Stimulated activated CD8-positive, alpha-beta memory T cell treated with anti-CD3 and anti-CD28 coated beads, Interleukin-7, amount 100 ng/mL, for 24 hours (primary cell): ENCODE data around the gene CDH5.
A peak's percentile ranks its signal among the peaks of the same experiment; 100 is the strongest.

Experiments
- DNase-seq: peaks from one replicate; pipeline ENCODE4 v3.0.0-alpha.2; 2020; ENCODE audit warnings: low read depth

The CDH5 gene

DNA sequence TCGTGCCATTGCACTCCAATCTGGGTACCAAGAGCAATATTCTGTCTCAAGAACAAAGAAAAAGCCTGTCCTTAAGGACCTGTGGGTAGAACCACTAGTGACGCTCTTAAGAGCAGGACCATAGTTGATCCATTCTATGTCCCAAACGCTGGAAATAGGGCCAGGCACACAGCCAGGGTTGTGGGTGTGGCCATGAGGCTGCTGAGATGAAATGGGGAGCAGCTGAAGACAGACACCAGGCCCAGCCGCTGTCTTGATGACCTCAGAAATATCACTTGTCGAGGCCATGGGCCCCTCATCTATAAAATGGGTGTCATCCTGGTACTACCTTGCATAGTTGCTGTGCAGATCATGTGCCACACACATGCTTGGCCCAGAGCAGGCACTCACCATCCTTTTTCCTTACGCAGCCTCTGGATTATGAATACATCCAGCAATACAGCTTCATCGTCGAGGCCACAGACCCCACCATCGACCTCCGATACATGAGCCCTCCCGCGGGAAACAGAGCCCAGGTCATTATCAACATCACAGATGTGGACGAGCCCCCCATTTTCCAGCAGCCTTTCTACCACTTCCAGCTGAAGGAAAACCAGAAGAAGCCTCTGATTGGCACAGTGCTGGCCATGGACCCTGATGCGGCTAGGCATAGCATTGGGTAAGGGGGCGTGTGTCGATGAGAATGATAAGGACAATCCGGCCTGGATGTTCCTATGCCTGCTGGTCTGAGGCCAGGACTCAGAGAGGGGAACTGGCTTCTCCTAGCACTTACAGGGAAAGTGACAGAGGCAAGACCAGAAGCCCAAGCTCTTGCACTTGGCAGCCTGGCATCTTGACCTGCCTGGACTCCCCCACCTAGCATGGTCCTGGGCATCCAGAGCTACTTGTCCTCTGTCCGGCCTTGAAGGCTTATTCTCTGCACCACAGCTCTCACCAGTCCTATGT, 25.5 kb downstream of the CDH5 start:
- DNase-seq, result no peak

DNA sequence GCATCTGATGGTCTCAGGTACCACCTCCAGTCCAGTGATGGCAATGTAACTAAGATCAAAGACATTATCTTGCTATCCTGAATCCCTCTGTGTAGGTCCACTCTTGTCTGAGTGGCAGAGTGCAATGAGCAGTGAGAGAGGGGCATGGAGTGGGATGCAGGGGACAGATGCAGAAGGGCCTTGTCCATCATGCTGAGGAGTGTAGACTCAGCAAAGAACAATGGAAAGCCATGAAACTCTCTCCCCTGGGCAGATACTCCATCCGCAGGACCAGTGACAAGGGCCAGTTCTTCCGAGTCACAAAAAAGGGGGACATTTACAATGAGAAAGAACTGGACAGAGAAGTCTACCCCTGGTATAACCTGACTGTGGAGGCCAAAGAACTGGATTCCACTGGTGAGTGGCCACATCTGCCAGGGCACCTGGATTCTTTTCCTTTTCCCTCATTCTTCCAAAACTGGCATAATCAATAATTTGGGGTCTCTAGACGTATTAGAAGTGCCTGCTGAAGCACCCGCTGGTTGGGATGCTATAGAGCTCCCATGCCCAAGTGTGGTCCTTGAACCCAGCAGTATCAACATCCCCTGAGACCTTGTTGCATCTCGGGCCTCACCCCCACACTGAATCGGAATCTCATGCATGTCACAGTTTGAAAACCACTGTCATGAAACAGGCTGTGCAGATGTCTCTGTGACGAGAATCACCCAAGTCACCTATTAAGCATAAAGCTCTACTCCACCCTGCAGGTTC, 29.5 kb downstream of the CDH5 start:
- DNase-seq, result no peak

DNA sequence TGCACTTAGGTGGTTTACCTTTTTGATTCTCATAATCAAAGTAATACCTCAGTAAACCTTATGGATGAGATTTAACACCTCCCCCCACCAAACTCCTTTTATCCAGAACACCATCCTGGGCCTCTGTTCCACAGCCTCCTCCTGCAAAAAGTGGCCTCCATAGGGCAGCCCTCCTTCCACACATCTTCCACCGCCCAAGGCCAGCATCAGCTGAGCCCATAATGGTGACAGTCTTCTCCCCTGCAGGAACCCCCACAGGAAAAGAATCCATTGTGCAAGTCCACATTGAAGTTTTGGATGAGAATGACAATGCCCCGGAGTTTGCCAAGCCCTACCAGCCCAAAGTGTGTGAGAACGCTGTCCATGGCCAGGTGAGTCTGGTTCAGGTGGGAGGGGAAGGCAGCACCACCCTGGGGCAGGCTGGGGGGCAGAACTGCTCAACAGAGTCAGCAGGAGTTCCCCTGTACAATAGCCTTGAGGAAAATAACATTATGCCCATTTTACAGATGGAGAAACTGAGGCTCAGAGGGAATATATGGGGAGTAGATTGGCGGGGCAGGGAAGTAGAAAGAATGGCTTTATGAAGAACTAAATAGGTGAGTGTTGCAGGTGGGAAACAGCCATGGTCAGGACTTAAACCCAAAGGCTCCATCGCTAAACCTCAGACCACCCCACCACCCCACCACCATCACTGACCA, 31.4 kb downstream of the CDH5 start:
- DNase-seq, result no peak

DNA sequence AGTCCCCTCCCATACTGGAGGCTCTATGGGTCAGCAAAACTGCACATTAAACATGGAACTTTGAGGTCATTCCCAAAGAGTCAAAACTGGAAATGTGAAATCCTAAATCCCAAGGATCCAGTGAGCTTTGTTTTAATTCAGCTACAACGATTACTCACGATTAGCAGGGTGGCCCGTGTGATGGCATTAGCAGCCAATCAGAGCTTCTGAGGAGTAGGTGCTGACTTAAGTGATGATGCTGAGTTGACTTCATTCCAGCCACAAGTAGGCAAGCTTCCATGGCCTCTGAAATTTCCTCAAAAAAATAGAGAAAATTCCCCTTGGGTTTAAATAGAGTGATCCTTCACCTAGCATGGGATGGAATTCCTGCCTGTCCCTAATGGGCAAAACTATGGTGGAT, 32.5 kb downstream of the CDH5 start:
- DNase-seq, result no peak

DNA sequence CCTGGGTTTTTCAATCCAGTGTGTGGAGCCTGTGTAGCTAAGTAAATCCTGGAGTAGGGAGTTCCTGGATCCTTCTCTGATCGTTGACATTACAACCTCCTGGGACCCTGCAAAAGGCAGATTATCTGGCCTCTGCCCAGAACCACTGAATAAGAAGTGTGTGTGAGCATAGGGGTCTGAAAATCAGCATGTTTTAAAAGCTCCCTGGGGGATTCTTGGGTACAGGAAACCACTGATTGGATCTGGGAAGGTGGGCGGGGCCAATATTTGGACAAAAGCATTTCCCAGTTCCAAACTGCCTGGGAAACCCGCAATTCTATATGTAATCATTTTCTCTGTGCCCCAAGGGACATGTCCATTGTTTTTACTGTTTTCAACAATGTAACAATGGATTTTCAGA, 33.4 kb downstream of the CDH5 start:
- DNase-seq, result no peak

DNA sequence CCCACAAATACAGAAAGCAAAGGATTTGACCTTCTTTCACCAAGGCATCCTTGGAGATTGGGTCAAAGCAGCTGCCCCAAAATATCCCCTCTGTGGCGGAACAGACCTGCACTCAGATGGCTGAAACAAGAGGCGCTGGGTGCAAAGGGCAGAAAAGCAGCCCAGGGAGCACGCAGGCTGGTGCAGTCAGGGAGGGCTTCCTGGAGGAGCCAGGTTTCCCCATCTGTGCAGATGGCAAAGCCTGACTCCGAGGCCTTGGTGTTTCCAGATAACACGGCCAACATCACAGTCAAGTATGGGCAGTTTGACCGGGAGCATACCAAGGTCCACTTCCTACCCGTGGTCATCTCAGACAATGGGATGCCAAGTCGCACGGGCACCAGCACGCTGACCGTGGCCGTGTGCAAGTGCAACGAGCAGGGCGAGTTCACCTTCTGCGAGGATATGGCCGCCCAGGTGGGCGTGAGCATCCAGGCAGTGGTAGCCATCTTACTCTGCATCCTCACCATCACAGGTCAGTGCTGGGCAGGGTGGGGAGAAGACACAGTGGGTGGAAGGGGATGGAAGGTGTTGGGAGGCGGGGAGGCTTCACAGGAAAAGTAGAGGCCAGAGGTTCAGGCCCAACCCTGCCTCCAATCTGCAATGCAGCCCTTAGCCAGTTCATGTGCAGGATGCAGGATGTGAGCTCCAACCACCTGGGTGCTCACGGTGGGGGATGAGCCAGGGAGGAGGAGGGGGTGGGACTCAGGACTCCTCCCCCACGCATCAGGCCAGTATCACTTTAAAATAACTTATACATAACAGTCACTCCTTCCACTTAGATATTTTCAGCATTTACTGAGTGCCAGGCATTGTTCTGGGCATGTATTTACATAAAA, 34.3 kb downstream of the CDH5 start:
- no peak for DNase-seq

DNA sequence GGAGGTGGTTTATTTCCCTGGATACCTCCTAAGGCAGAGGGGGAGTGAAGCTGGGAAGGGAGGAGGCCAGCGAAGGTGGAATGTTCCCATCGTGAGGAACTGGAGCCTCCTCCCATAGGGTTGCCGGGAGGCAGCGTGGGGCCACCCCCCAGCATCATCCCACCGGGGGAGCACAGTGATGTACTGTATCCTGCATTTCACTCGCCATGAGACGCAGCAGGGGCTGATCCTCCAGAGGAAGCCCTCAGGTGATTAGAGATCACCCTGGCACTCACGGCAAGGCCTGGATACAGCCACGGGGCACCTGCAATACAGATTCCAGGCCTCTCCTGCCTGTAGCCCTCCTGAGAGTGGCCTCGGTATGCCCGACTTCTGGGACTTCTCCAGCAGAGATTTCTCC, 35.1 kb downstream of the CDH5 start:
- DNase-seq, result no peak

DNA sequence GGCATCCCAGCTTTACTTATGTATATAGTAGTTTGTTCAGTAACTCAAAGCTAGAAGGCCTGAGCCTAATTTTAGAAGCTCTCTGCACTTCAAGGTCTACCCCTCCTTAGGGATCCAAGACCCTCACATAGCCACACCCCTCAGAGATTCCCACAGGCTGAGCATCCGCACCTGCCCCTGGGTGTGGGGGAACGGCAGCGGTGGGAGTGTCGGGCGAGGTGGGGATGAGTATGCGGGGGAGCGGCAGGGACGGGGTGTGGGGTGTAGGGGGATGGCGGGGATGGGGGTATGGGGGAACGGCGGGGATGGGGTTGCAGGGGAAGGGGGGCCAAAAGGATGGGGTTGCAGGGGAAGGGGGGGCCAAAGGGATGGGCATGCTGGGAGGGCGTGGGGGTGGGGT, 35.7 kb downstream of the CDH5 start:
- DNase-seq, result no peak

DNA sequence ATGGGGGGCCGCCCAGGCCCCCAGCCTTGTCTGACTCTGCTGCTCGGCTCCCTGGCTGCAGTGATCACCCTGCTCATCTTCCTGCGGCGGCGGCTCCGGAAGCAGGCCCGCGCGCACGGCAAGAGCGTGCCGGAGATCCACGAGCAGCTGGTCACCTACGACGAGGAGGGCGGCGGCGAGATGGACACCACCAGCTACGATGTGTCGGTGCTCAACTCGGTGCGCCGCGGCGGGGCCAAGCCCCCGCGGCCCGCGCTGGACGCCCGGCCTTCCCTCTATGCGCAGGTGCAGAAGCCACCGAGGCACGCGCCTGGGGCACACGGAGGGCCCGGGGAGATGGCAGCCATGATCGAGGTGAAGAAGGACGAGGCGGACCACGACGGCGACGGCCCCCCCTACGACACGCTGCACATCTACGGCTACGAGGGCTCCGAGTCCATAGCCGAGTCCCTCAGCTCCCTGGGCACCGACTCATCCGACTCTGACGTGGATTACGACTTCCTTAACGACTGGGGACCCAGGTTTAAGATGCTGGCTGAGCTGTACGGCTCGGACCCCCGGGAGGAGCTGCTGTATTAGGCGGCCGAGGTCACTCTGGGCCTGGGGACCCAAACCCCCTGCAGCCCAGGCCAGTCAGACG, 36.2 kb downstream of the CDH5 start:
- no peak for DNase-seq

DNA sequence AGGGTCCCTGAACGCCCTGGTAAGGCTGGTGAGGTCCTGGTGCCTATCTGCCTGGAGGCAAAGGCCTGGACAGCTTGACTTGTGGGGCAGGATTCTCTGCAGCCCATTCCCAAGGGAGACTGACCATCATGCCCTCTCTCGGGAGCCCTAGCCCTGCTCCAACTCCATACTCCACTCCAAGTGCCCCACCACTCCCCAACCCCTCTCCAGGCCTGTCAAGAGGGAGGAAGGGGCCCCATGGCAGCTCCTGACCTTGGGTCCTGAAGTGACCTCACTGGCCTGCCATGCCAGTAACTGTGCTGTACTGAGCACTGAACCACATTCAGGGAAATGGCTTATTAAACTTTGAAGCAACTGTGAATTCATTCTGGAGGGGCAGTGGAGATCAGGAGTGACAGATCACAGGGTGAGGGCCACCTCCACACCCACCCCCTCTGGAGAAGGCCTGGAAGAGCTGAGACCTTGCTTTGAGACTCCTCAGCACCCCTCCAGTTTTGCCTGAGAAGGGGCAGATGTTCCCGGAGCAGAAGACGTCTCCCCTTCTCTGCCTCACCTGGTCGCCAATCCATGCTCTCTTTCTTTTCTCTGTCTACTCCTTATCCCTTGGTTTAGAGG, 37.1 kb downstream of the CDH5 start:
- no peak for DNase-seq

DNA sequence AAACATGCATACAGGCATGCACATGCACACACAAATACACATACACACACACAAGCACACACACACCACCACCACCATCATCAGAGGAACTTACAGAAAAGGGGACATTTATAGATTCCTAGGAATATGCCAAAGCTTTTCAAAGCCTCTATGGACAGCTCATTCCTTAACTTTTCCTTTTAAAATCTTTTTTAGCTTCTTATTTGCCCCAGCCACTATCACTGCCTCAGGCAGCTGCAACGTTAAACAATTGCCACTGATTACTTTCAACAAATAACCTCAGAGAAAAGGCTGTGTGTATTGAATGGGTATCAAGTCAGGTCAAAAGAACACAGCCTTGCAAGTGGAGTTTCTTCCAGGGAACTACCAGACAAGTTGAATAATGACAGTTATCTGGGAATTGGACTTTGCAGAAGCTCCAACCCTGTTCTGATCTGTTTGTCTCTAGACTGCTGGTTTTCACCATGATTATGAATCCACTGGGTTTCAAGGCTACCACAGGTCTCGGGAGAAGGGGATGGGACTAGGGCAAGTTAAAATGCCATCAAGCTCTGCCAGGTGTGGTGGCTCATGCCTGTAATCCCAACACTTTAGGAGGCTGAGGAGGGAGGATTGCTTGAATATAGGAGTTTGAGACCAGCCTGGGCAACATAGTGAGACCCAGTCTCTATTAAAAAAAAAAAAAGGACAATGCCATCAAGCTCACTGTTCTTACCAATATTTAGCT, 38.7 kb downstream of the CDH5 start:
- no peak for DNase-seq

DNA sequence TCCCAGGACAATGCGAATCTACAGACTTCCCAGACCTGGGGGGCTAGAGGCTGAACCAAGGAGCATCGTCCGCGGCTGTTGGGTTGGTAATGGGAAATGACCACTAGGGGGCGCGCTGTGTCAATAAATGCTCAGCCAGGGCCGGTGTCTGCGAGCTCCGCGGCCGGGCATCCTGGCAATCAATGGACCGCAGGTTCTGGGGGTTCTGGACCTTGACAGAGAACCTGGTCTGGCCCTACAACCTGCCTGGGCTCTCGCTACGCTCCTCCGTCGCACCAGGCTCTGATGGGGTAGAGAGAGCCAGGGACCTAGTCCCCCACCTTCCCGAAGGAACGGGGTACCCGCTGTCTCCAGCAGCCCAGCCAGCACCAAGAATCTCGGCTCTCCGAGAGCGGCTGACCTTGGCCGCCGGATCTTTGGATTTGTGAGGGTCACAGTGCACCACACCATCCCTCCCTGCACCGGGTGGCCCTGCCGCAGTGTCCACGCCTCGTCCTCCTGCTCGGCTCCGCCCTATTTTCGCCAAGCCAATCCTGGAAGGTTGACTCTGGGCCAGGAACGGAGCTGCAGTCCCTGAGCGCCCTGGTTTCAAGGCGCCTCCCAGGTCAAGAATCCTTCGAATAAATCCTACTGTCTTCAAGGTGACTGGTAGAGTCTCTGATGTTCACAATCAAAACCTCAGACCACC, 40.2 kb downstream of the CDH5 start:
- peak; percentile 79 for DNase-seq

DNA sequence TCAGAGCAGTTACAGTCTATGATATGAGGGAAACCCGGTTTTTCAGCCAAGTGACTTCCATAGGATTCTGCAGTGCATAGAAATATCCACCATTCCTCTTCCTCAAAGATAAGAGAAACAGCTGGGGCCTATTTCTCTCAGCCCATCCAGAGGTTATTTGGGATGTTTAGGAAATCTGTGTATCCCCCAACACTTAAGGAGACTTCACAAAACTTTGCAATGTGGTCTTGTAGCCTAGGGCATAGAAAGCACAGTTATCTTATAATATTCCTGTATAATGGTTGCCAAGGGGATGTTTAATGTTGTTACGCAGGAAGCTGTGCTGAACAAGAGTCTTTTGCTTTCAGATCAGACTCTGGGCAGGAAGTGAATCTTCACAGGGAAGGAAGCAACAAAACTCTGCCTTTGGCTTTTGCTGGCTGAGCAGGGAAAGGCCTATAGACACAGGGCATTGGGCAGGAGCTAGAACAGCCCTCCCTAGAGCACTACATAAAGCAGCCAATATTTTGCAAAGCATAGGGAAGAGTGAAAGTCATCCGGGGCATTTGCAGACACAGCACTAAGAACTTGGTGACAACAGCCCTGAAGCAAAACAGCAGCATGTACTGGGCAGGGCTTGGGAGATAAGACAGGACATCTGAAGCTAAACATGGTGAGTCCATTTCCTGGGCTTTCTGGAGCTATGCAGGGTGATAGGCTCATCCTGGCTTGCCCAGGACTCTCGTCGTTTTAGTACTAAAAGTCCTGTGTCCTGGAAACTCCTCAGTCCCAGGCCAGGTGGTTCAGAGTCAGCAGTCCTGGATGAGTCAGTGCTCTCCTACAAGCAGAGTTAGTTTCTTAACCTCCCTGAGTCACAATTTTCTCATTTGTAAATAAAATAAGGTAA, 41.9 kb downstream of the CDH5 start:
- no peak for DNase-seq

DNA sequence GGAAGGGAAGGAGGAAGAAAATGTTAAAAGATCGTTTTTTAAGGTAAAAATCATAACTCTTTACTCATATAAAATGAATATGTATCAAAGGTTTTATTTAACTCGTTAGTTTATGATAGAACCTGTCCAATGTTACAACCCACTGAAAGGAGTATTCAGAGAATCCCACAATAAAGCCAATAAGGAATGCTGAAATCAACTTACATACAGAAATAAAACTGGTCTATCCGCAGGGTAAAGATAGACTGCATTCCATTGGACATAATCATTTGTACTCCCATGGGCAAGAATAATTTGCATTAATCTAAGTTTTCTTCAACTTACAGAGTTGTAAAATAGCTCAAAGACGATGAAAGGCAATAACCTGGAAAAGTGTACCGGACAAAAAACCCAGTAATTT, 42.7 kb downstream of the CDH5 start:
- no peak for DNase-seq

DNA sequence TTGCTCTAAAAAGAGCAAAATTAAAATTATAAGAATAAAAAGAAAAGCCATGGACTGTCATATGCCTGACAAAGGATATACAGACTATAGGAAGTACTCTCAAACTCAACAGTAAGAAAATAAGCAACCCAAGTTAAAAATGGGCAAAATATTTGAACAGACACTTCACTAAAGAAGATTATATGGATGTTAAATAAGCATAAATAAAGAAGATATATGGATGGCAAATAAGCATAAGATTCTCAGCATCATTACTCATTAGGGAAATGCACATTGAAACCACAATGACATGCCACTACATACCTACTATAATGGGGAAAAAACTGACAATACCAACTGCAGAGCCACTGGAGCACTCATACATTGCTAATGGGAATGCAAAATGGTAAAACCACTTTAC, 45.7 kb downstream of the CDH5 start:
- no peak for DNase-seq

DNA sequence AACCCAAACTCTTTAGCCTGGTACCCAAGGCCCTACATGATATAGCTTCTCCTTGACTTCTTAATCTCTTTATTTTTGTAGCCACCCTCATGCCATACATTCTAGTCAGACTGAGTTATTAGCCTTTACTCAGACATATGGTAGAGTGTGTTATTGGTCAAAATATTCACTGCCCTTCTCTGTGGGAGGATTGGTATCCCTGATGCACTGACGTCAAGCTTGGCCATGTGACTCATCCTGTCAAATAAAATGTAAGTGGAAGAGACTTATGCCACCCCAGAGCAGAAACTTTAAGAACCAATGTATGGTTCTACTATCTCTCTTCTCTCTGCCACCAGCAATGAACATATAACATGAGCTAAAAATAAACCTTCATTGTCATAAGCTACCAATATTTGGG, 48.4 kb downstream of the CDH5 start:
- no peak for DNase-seq

DNA sequence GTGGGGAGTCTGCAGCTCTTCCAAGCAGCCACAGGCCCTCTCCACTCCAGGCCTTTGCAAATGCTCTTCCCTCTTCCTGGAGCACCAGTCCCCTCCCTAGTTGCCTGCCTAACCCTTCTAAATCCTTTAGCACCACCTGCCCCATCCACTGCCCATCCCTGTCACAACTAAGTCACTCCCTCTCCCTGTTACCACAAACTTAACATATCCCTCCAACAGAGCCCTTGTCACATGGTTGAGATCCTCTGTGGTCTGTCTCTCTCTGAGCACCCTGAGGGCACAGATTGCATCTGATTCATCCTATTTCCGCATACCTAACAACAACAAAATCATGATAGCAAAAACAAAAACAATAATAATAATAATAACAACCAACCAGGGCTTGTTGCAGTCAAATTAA, 49.6 kb downstream of the CDH5 start:
- DNase-seq, result no peak

DNA sequence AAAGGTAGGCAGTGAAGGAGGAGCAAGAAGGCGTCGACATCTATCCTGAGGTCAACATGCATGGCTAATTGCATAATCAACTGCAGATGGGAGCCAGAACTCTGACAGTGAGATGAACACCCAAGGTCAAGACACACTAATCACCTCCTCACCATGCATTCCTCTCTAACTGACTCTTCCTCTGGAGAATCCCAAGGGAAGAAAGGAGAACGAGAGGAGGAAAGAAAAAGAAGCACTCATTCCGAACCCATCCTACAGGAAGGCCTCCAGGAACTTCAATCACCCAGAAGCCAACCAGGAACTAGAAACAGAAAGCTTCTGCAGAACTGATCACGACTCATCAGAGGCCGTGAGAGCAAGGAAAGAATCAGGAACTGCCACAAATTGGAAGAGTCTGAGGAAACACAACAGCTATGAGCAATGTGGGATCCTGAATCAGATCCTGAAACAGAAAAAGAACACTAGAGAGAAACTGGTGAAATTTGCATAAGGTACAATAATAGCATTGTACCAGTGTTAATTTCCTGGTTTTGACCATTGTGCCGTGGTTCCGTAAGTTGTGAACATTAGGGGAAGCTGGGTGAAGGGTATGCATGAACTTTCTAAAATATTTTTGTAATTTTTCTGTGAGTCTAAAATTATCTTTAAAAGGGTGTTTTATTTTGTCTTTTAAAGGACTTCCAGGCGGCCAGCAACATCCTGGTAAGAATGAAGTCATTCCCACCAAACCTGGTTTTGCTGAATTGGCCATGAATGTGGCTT, 50.6 kb downstream of the CDH5 start:
- DNase-seq, result no peak
